LoVo (cell line): ENCODE results near the gene SMYD5.

Experiments
- DNase-seq: peaks from one replicate; pipeline ENCODE4 v3.0.0-alpha.2; 2016; ENCODE audit warnings: low spot score

SMYD5 gene

DNA sequence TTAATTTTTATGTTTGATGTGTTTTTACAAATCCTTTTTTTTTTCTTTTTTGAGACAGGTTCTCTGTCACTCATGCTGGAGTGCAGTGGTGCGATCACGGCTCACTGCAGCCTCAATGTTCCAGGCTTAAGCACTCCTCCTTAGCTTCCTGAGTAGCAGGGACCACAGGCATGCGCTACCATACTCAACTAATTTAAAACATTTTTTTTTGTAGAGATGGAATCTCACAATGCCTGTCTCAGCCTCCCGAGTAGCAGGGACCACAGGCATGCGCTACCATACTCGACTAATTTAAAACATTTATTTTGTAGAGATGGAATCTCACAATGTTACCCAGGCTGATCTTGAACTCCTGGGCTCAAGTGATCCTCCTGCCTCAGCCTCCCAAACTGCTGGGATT lies 8.4 kb upstream of the SMYD5 start:
- DNase-seq = no peak

DNA sequence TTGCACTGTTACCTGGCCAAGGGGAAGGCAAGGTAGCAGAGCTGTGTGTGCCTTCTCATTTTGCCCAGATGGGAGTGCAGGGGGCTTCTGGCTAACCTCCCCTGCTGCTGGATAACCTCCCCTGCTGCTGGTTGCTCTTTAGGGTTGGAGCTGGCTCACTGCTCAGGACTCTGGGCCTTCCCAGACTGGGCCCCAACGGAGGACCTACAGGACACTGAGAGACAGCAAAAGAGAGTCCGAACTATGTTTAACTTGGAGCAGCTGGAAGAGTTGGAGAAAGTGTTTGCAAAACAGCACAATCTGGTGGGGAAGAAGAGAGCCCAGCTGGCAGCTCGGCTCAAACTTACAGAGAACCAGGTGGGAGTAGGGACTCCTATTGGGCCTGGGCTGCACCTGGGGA lies 5.8 kb upstream of the SMYD5 start:
- DNase-seq = no peak

DNA sequence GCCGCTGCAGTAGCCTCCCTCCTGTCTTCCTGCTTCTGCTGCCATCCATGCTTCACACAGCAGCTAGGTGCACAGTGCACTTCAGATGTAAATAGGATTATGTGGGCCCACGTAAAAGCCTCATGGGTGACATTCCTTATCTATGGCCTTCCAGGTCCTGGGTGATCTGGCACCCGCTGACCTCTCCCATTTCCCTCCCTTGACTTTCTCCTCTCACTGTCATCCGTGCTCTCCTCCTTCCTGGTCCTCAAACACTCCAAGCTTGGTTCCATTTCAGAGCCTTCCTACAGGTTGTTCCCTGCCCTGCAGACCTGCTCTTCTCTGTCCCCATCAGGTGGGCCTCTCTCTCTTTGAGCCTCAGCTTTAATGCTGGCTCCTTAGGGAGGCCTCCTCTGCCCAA lies 4.0 kb upstream of the SMYD5 start:
- DNase-seq = no peak

DNA sequence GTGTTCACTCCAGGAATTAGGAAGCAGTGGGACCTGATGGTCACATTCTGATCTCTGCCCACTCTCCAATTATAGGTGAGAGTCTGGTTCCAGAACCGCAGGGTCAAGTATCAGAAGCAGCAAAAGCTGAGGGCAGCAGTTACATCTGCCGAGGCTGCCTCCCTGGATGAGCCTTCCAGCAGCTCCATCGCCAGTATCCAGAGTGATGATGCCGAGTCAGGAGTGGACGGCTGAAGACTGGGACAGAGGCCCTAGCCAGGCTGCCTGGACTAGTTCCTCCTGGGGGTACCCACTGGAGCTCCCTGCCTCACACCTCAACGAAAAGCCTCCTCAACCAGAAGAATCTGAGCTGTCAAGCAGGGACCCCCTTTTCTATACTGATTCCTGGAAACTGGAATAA lies 3.3 kb upstream of the SMYD5 start:
- DNase-seq = no peak

DNA sequence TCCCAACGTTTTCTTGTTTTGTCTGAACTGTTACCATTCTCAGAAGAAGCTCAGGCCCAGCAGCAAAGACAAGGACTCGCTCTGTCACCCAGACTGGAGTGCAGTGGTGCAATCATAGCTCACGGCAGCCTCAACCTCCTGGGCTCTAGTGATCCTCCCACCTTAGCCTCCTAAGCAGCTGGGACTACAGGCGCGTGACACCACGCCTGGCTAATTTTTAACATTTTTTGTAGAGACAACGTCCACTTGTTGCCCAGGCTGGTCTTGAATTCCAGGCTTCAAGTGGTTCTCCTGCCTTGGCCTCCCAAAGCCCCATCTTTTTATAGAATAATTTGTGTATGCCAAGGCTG lies 2.0 kb upstream of the SMYD5 start:
- no peak for DNase-seq

DNA sequence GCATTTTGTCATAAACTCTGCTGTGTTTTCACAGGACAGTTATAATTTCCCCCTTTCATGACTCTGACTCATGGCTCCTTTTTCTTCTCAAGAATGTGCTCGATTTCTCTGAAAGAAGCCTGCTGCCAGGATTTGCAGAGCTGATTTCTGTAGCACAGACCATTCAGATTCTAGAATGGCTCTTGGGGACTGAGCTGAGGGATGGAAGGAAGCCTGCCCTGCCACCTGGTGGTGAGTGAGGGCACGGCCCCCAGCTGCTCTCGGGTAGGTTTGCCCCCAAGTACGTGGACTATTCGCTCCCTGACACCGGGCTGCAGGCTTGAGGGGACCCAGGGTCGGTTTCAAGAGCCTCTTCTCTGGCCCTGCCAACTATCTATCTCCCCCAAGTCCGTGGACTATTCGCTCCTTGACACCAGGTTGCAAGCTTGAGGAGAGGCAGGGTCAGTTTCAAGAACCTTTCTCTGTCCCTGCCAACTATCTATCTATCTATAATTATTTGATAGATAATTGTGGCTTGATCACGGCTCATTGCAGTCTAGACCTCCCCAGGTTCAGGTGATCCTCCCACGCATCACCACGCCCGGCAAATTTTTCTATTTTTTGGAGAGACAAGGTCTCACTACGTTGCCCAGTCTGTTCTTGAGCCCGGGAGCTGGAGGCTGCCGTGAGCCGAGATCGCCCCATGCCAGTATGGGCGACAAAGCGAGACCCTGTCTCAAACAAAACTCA lies 1.4 kb upstream of the SMYD5 start:
- DNase-seq = peak; percentile 71

DNA sequence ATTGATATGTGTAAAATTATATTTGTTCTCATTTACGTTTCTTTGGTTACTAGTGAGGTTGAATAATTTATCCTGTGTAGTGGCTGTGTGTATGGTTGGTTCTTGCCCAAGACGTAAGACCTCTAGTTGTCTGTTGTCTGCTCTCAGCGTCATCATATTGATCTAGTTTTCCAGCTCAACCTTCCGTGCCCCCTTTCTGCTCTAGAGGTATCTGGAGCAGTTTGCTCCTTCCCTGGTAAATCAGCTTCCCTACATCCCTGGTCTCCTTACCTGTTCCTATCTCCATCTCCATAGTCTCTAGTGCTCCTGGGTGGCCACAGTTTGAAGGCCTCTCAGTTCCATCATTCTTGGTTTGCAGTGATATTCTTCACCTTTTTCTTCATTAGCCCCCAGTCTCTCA lies 1.2 kb downstream of the SMYD5 start:
- no peak for DNase-seq

DNA sequence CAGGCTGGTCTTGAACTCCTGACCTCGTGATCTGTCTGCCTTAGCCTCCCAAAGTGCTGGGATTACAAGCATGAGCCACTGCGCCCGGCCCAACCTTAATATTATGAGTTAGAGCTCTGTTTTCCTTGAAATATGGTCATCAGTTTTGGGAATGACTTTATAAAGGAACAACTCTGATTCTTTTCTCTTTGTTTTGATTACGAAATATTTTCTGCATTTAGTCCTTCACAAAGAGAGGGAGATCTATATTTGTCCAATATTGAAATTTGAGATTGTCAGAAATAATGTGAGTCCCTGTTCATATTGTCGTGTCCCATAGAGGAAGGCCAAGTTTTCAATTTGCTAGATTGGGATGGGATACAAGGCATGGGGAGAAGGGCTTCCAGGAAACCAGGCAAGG lies 3.1 kb downstream of the SMYD5 start:
- no peak for DNase-seq

DNA sequence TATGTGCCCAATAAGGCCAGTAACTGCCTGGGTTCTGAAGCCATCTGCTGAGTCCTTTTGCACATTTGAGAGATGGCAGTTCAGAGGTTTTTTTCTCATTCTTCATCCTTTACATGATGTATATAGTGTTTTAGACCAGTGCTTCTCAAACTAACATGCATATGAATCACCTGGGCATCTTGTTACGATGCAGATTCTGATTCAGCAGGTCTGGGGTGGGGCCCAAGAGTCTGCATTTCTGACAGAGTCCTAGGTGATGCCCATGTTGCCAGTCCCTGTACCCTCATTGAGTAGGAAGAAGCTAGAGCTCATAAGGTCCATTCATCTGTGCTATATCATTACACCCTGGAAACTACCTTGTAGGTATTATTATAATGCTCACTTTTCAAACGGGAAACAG lies 3.8 kb downstream of the SMYD5 start:
- DNase-seq = no peak

DNA sequence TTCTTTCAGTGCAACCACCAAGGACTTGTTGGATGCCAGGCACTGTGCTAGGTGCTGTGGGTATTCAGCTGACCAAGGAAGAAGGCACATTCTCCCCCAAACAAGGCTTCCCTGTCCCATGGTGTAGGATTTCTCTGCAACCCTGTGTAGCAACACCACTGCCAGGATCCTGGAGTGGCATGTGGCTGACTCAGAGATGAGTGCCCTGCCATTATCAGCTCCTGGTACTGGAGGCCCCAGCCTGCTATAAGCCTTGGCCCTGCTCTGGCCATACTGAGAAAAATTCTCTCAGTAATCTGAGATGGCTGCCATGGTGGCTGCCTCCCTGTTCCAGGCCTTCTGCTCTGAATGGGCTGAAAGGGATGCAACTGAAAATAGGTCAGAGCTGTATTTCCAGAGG lies 4.3 kb downstream of the SMYD5 start:
- no peak for DNase-seq

DNA sequence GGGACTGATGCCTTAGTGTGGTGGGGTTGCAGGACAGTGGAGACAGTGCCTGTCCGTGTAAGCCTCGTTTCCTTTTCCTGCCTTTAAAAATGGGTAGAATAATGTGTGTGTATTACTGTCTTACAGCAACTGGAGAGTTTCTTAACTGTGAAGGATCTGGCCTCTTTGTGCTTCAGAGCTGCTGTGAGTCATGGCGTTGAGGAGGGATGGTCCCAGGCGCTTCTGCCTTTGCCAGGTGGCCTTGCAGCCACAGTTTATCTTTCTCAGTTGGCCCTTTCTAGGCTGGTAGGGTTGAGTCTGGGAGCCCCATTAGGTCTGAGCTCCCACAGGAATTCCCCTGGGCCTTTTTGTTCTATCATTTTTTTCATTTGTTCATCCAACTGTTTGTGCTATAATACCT lies 9.8 kb downstream of the SMYD5 start:
- DNase-seq = no peak

DNA sequence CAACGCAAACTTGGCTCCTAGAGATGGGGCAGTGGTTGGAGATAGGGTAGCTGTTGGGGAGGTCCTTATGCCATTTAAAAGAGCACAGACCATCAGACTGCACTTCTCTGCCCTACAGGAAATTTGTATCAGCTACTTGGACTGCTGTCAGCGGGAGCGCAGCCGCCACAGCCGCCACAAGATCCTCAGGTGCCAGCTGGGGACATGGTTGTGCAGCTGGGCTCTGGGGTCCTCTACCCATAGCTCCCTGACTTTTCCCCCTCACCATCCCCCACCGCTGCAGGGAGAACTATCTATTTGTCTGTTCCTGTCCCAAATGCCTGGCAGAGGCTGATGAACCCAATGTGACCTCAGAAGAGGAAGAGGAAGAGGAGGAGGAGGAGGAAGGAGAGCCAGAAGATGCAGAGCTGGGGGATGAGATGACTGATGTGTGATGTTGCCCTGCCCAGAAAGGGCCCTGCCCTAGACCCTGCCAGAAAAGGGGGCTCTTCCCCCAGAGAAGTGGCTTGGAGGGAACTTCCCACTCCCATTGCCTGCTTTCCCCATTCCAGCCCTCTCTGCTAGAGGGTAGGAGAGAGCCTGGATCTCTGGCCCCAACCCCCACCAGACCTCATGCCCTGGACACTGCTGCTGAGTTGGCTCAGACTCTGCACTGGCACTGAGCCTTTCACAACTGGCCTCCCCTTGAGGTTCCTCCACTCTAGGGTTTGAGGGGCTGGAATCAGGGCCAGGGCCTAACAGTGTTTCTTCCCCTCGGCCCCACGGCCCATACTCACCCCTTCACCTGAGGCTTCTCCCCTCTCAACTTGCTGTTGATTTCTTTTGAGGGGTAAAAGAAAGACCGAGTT lies 11.7 kb downstream of the SMYD5 start:
- no peak for DNase-seq

DNA sequence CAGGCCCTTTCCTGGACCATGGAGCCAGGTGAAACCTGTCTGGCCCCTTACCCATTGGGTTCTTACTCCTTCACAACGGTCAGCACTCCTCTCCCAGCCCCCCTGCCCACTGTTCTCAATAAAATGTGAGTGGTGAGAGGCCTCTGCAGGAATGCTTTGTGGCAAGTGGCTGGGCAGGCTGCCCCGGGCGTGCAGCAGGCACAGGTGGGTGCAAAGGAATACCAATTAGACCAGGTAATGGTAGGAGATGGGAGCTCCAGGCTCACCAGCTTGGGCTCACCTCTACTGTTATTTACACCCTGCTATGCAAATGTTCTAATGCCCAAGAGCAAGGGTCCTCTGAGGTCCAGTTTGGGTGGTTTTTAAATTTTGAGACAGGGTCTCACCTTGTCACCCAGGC lies 13.0 kb downstream of the SMYD5 start:
- no peak for DNase-seq

DNA sequence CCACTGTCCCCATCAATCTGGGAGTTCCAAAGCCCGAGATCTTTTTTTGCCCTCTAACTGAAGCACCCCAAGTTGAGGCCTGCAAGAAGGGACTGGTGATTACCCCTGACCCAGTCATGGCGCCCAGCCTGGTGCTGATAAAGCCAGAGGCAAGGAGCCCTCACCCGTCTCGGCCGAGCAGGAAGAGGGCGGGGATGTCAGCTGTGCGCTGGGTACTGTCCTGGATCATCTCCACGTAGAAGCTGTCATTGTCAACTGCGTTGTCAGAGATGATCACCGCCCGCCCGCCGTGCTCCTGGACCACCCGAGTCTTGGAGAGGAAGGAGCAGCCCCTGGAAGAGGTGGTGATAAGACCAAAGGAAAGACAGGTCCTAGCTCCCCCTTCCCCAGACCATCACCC lies 14.6 kb downstream of the SMYD5 start:
- DNase-seq = no peak

DNA sequence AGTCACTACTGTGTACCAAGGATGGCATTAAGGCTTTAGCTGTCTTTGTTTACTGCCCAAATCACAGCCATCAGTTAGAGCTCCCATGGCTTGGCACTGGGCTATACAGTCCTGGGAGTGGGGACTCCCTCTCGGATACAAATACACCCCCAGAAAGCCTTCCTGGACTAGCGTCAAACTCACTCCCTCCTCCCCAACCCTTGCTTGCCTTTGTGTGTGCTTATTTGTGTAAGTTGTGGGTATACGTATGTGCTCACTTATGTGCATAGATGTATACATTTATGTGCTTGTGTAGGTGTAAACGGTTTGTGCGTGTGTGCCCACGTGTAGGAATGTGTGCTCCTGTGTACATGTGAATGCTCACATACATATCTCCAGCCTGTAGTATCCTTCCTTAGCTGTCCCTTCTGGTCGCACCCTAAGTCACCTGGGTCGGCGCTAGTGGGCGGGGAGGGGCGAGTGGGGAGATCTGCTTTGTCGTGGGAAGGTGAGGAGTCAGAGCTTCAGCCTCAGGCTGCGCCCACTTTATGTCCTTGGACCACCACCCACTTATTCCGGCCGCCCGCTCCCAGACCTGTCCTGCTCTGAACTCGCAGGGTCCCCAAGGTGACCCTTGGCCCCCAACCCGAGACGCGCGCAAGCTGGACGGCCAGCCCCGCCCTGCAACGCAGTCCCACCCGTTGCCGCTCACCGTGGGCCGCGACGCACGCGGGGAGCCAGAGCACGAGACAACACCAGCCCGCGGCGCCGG lies 18.5 kb downstream of the SMYD5 start:
- no peak for DNase-seq

DNA sequence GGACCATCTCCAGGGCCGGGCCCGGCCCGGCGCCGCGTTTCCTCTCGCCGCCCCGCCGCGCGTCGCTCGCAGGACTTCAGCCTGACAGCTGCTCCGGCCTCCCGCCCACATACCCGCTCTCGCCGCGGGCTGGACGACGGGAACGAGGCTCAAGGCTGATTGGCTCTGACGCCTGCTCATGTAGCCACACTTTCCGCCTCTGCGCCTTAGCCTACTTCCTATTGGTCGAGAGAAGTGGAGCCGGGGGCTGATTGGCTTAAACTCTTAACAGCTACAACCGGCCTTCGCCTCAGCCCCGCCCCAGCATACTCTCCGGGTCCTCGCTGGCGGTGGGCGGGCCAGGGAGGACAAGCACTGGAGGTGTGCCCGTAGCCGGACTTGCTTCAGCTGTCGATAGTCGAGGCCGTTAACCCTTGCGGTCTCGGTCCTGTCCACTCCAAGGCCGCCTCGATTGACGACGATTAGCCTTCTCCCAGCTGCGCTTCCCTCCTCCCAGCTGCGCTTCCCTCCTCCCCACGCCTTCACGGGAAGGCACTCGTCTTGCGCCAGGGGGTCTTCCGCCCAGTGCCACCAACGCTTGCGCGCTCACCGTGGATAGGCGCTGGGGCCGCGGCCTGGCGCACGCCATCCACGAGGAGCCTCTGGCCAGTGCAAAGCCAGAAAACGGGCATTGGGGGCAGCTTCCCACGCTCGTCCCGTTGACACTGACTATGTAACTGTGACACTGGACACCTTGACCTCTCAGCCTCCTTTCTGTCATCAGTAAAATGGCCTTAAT lies 19.3 kb downstream of the SMYD5 start, which contains the start of gene PRADC1:
PRADC1 (minus strand) TSS at position 86 of the 778 bp plus-strand sequence; CDS start at position 7, 79 bp downstream.
- DNase-seq = peak; percentile 99

DNA sequence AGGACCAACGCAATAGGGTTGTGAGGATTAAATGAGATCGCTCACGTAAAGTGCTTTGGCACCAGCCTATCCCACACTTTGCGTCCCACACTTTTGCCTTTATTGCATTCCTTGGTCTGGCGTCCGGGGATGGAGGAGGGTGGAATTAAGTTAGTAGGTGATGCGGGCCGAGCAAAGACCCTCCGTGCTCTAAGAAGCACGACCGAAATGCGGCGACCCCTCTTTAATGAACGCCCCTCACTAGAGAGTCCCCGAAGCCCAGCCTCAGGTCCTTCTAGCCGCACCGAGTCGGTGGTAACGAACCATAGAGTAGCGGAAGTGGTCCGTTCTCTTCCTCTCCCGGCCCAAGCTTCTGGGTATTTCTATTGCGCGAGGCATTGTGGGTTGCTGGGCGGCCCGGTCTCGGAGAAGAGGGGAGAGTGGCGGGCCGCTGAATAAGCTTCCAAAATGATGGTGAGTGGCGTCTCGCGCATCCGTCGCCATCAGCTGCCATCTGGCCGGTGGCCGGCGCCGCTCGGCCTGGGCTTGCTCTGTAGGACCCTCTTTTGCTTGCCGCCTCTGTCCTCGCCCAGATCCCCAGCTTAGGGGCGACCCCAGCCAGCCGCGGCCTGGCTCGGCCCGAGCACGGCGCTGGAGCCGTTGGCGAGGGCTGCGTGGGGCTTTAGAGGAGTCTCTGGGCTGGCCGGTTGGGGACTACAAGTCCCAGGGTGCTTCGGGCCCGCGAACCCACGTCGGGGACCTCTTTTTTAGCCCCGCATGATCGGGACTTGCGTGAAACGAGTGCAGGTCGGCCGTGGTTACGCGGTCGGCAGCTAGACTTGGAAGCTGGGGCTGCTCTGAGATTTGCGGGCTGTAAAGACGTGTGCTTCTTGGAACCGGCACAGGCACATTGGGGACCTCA lies 20.1 kb downstream of the SMYD5 start, which contains the start of gene CCT7:
CCT7 (plus strand) TSS at position 377 of the 901 bp plus-strand sequence; CDS start at position 448, 71 bp downstream.
- peak; percentile 79 for DNase-seq

DNA sequence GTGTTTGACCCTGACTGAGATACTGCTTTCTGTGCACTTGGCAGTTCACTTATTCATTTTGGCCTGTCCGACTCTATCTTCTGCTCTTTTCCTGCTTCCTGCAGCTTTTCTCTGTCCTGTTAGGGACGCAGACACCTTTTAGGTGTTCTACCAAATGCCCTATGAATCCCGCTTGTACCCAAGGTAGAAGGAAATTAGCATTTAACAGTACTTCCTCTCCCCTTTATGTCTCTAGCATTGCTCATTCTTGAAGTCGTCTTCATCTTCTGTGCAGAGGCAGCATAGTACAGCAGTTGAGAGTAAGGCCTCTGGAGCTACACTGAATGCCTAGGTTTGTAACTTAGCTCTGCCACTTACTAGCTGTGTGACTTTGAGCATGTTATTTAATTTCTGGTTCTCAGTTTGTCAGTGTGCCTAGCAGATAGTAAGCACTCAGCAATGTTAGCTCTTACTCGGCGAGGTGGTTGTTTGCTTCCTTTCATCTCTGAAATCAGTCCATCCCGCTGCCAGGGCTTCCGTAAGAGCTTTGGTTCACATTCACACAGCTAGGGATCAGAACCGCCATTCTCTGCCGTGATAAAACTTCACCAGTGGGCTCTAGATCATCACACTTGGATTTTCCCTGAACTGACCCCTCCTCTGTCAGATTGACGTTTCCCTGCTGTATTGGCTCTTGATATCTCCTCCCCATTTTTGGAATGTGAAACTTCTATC lies 21.4 kb downstream of the SMYD5 start:
- DNase-seq = no peak

DNA sequence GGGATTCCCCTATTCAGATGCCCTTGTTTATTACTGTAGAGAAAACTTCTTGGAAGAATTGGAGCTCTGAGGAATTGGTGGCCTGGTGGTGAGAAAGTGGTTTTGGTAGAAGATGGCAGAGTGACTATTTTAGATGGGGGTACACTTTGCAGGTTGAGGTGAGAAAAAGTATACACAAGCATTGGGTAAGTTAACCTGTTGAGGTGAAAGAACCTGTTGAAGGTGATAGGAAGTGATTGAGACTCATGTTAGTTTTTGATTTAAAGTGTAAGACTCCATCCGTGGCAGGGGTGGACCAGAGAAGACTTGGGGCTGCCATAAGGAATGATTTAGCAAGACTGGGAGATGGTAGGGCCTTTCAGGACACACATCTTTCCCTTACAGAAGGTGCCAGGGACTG lies 23.1 kb downstream of the SMYD5 start:
- no peak for DNase-seq

DNA sequence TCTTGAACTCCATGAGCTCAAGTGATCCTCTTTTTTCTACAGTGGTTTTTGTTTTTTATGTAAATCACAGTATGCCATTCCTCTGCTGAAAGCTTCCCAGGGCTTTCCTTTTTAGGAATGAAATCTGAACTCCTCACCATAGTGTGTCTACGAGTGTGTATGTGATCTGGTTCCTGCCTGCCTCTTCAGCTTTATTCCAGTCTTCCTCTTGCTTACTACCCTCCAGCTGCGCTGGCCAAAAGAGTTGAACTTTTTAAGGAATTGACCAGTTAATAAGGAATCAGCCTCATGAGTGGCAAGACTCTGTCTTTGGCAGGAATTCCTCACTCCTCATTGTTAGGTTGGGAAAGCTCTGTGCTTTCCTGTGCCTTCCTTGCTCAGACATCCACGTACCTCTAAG lies 24.1 kb downstream of the SMYD5 start:
- DNase-seq = no peak
